Skeletal muscle tissue (tissue), 4 donors: Measurements from ENCODE around the gene DOCK6. TPM values are rescaled to one million over a fixed set of nuclear protein-coding genes. Genes with fewer than 3 reads are reported as not detected.
"Not testable (repeated sequence)": the region's sequence is repeated elsewhere in the genome, so short reads cannot be mapped to it uniquely, and the experiment has no call there.

Experiments used
- H3K27ac ChIP-seq: one replicate; pipeline ENCODE4 v1.7.0; 2013; ENCODE audit warnings: mild to moderate bottlenecking, low read depth, low read length, inconsistent platforms
- H3K27me3 ChIP-seq, 3 donors: one replicate each; pipeline ENCODE4 v1.7.0; 2013; ENCODE audit warnings: low read length in 3 of 3; ENCODE audit not compliant: control insufficient read depth in 3 of 3, insufficient read depth in 3 of 3
- H3K36me3 ChIP-seq, 3 donors: one replicate each; pipeline ENCODE4 v1.7.0; 2013; ENCODE audit warnings: low read length in 3 of 3; ENCODE audit not compliant: control insufficient read depth in 3 of 3, insufficient read depth in 3 of 3
- H3K4me1 ChIP-seq, 3 donors: one replicate each; pipeline ENCODE4 v1.7.0; 2013; ENCODE audit warnings: low read length in 3 of 3, mild to moderate bottlenecking in 3 of 3; ENCODE audit not compliant: control insufficient read depth in 3 of 3, insufficient read depth in 3 of 3
- H3K4me3 ChIP-seq, 3 donors: one replicate each; pipeline ENCODE4 v1.7.0; 2013; ENCODE audit warnings: low read length in 3 of 3
- H3K9ac ChIP-seq, 3 donors: one replicate each; pipeline ENCODE4 v1.7.0; 2013; ENCODE audit warnings: low read length in 3 of 3, mild to moderate bottlenecking in 3 of 3, moderate library complexity in 2 of 3, low read depth in 1 of 3
- H3K9me3 ChIP-seq, 3 donors: one replicate each; pipeline ENCODE4 v1.7.0; 2013; ENCODE audit warnings: low read length in 3 of 3; ENCODE audit not compliant: control insufficient read depth in 3 of 3
- total RNA-seq: library from RNA; depleted of rRNA; stranded (reverse); fragments of >200 nt; gene quantifications from one replicate; pipeline ENCODE4 v1.2.3, GENCODE V29; 2014
- donor health status: Osteomylitis.

DOCK6 gene
- total RNA-seq, 1 donor from 2014 or later, result 16.2 TPM

DNA sequence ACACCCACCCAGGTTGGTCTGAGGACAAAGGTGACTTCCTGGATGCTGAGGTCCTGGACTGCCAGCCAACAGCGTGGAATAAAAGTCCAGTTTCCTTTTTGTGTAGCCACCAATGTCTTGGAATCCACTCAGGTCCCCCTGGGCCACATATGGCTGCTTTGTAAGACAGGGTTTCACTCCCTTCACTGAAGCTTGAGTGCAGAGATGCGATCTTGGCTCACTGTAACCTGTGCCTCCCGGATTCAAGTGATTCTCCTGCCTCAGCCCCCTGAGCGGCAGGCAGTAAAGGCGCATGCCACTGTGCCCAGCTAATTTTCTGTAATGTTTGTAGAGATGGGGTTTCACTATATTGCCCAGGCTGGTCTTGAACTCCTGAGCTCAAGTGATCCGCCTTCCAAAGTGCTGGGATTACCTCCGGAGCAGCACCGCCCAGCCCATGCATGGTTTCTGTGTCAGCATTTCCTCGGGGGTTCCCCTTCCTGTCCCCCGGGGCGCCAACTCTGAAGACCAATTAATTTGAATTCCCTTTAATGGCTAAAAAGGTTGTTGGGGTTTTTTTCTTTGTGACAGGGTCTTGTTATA is 82.5 kb downstream of the DOCK6 start:
- H3K4me1 ChIP-seq, result peaks cover 13 to 18% (median 15%) of the 10 kb centered on the region in 3 donors
- H3K9ac ChIP-seq, result no peak overlapping the region
- H3K27ac ChIP-seq, result peak overlapping the region; percentile 51
- no peaks in the 10 kb centered on the region for H3K9me3 ChIP-seq
- no peak overlapping the region for H3K4me3 ChIP-seq
- peaks cover 15 to 29% (median 25%) of the 10 kb centered on the region in 3 donors for H3K36me3 ChIP-seq
- no peaks in the 10 kb centered on the region for H3K27me3 ChIP-seq

DNA sequence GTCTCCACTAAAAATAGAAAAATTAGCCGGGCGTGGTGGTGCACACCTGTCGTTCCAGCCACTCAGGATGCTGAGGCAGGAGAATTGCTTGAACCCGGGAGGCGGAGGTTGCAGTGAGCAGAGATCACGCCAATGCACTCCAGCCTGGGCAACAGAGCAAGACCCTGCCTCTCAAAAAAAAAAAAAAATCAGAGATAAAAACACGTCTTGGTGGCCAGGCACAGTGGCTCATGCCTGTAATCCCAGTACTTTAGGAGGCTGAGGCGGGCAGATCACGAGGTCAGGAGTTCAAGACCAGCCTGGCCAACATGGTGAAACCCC is 83.2 kb downstream of the DOCK6 start:
- peaks cover 13 to 18% (median 15%) of the 10 kb centered on the region in 3 donors for H3K4me1 ChIP-seq
- H3K36me3 ChIP-seq, result peaks cover 20 to 34% (median 32%) of the 10 kb centered on the region in 3 donors
- not testable (repeated sequence) for H3K9me3 ChIP-seq, H3K9ac ChIP-seq, H3K4me3 ChIP-seq, H3K27ac ChIP-seq, H3K27me3 ChIP-seq

DNA sequence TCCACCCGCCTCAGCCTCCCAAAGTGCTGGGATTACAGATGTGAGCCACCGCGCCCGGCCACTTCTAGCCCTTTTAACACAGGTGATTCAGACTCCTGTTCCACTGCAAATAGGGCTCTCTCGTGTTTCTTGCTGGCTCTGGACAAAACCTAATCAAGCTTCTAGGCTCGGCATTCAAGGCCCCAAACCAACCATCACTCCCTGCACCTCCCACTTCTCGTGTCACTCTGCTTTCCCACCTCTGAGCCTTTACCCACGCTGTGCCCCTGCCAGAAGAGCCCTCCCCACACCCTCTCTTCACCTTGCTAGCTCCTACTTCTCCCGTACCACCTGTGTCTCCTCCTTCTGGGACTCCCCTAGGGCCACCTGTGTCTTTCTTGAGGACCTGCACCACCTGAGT is 84.7 kb downstream of the DOCK6 start:
- Histone ChIP-seq H3K4me3 (no peak overlapping the region), H3K27ac (no peak overlapping the region), H3K9me3 (no peaks in the 10 kb centered on the region), H3K9ac (no peak overlapping the region), H3K4me1 (peaks cover 13 to 18% (median 15%) of the 10 kb centered on the region in 3 donors), H3K36me3 (peaks cover 31 to 44% (median 40%) of the 10 kb centered on the region in 3 donors), H3K27me3 (no peaks in the 10 kb centered on the region)

DNA sequence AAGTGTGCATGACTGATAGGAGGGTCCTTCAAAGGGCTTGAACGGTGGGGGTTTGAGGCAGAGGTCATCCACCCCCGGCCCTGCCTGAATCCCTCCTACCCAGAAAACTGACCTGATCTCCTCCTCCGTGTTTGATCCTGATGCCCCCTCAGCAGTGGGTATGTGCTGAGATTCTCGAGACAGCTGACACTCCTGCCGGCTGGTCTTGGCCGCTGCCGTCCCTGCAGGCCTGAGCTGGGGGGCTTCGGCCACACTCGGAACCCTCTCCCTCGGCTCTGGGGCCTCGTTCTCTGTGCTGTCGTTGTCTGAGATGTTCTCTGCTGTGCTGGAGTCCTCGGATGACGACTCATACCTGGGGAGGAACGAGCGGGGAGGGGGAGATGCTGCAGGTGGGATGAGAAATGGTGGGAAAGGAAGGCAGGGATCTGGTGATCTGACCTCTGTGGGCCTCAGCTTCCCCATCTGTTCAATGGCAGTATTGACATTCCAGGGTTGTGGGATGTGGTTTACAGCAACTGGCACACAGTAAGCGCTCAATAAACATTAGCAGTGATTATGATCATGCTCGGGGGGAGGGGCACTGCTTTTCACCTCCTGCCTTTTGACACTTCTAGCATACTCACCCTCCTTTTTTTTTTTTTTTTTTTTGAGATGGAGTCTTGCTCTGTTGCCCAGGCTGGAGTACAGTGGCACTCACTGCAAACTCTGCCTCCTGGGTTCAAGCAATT is 85.7 kb downstream of the DOCK6 start:
- H3K27ac ChIP-seq, result no peak overlapping the region
- H3K36me3 ChIP-seq, result peaks cover 35 to 49% (median 44%) of the 10 kb centered on the region in 3 donors
- H3K4me3 ChIP-seq, result no peak overlapping the region
- H3K27me3 ChIP-seq, result no peaks in the 10 kb centered on the region
- no peaks in the 10 kb centered on the region for H3K9me3 ChIP-seq
- no peak overlapping the region for H3K9ac ChIP-seq
- H3K4me1 ChIP-seq, result peaks cover 13 to 17% (median 15%) of the 10 kb centered on the region in 3 donors

DNA sequence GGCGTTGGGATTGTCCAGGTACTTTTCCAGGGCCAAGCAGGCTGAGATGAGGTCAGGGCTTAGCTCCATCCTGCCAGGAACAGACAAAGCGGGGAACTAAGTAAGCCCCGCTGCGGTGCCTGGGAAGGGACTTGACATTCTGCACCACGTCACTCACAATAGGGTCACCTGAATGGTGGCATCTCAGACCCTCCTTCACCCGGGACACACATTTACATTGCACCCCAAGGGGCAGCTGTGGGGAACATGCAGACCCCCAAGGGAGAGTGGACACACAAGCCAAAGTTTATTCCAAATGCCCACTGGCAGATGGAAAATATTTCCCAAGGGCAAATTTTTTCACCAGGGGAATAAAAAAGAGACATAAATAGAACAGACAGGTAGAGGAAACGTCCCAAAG is 86.4 kb downstream of the DOCK6 start:
- H3K27ac ChIP-seq, result no peak overlapping the region
- H3K9me3 ChIP-seq, result no peaks in the 10 kb centered on the region
- H3K4me3 ChIP-seq, result no peak overlapping the region
- H3K27me3 ChIP-seq, result no peaks in the 10 kb centered on the region
- H3K36me3 ChIP-seq, result peaks cover 35 to 50% (median 44%) of the 10 kb centered on the region in 3 donors
- H3K9ac ChIP-seq, result no peak overlapping the region
- H3K4me1 ChIP-seq, result peaks cover 13 to 15% (median 14%) of the 10 kb centered on the region in 3 donors

DNA sequence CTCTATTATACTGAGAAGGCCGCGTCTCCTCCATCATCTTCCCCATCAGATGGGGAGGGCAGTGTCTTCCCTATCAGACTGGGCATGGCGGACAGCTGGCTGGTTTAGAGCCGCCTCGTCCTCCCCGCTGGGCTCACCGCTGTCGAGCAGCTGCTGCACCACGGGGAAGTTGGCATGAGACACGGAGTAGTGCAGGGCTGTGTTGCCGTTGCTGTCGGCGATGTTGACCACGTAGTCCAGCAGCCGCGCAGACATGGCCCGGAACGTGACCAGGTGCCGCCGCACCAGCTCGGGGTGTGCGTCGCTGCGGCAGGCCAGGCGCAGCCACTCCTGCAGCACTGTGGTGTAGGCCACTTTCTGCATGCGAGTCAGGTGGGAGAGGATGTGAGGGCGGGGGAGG is 88.0 kb downstream of the DOCK6 start:
- H3K9ac ChIP-seq, result no peak overlapping the region
- peaks cover 49 to 61% (median 53%) of the 10 kb centered on the region in 3 donors for H3K36me3 ChIP-seq
- peaks cover 0 to 5% (median 4%) of the 10 kb centered on the region in 3 donors for H3K4me1 ChIP-seq
- no peak overlapping the region for H3K4me3 ChIP-seq
- H3K27ac ChIP-seq, result no peak overlapping the region
- H3K9me3 ChIP-seq, result no peaks in the 10 kb centered on the region
- no peaks in the 10 kb centered on the region for H3K27me3 ChIP-seq

DNA sequence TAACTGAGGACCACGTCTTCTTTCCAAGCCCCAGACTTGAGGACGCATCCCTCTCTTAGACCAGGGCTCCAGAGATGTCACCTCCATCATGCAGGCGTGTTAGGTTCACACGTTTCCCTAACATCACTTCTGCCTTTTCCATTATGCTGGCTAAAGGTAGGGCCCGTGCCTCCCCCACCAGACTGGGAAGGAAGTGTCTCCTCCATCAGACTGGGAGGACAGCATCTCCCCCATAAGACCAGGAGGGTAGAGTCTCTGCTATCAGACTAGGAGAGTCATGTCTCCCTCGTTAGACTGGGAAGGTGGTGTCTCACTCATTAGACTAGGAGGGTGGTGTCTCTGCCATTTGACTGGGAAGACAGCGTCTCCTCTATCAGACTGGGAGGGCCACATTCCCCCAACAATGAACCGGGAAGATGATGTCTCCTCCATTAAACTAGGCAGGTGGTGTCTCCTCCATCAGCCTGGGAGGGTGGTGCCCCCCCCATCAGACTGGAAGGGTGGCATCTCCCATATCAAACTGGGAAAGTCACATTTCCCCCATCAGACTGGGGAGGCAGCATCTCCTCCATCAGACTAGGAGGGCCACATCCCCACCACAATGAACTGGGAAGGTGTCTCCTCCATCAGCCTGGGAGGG is 88.7 kb downstream of the DOCK6 start:
- H3K27ac ChIP-seq, result no peak overlapping the region
- no peak overlapping the region for H3K4me3 ChIP-seq

DNA sequence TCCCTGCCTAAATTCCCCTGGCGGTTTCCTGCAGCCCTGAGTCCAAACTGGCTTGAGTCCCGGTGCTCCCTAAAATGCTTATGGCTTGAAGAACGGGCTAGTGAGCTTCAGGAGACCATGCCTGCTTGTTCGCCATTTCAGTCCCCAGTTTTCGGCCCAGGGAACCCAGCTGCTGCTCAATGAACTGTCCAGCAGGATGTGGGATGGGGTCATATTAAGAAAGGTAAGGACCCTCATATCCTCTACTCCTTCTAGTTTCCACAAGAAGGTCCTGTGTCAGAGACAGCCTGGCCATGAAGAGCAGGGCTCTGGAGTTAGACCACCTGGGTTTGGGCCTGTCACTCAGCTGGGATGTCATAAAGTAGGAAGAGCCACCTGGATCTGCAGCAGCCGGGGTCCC is 89.7 kb downstream of the DOCK6 start:
- Histone ChIP-seq H3K9ac (no peak overlapping the region), H3K4me1 (no peaks in the 10 kb centered on the region), H3K4me3 (no peak overlapping the region), H3K9me3 (no peaks in the 10 kb centered on the region), H3K27me3 (no peaks in the 10 kb centered on the region), H3K27ac (no peak overlapping the region), H3K36me3 (peaks cover 52 to 65% (median 57%) of the 10 kb centered on the region in 3 donors)

More for the DNA sequence above, 88.7 kb downstream of the DOCK6 start:
- Histone ChIP-seq H3K9ac (no peak overlapping the region), H3K9me3 (no peaks in the 10 kb centered on the region), H3K36me3 (peaks cover 51 to 64% (median 54%) of the 10 kb centered on the region in 3 donors), H3K27me3 (no peaks in the 10 kb centered on the region), H3K4me1 (peaks cover 0 to 2% (median 1%) of the 10 kb centered on the region in 3 donors)

DNA sequence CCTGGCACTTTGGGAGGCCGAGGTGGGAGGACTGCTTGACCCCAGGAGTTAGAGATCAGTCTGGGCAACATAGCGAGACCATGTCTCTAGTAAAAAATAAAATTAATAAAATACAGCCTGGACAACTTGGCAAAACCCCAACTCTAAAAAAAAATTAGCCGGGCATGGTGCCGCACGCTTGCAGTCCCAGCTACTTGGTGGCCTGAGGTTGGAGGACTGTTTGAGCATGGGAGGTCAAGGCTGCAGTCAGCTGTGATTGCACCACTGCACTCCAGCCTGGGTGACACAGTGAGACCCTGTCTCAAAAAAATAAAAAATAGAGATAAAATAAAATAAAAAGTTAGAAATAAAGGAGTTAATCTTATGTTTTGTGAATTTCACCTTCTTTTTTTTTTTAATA is 91.2 kb downstream of the DOCK6 start:
- Histone ChIP-seq H3K4me3 (no peak overlapping the region), H3K36me3 (peaks cover 47 to 62% (median 57%) of the 10 kb centered on the region in 3 donors), H3K27ac (no peak overlapping the region), H3K4me1 (peaks cover 4 to 7% (median 6%) of the 10 kb centered on the region in 3 donors), H3K27me3 (no peaks in the 10 kb centered on the region), H3K9me3 (no peaks in the 10 kb centered on the region), H3K9ac (no peak overlapping the region)
